OCI-LY1 (cell line): Measurements from ENCODE around the gene ACRBP.

Experiments
- H2AFZ ChIP-seq: fragments of 200-600 bp; sonication (generic), shearing (Covaris generic); 2 replicates; pipeline ENCODE4 v1.6.0; 2014; ENCODE audit warnings: antibody characterized with exemption, mild to moderate bottlenecking, low read length
- H3F3A ChIP-seq: fragments of 200-600 bp; sonication (generic), shearing (Covaris generic); 2 replicates; pipeline ENCODE4 v1.6.0; 2014; ENCODE audit warnings: mild to moderate bottlenecking, antibody characterized with exemption, low read length, moderate library complexity; ENCODE audit not compliant: insufficient read depth
- H3K27ac ChIP-seq: fragments of 200-600 bp; sonication (generic); 2 replicates; pipeline ENCODE4 v1.5.1; 2014; ENCODE audit warnings: low read length, mixed run types, mild to moderate bottlenecking, low read depth; ENCODE audit not compliant: poor library complexity, severe bottlenecking
- H3K27me3 ChIP-seq: fragments of 200-600 bp; sonication (generic); 2 replicates; pipeline ENCODE4 v1.6.0; 2014; ENCODE audit warnings: antibody characterized with exemption, mild to moderate bottlenecking, low read length, moderate library complexity; ENCODE audit not compliant: insufficient read depth
- H3K36me3 ChIP-seq: fragments of 200-600 bp; sonication (generic); 2 replicates; pipeline ENCODE4 v1.6.1; 2014; ENCODE audit warnings: mild to moderate bottlenecking, antibody characterized with exemption, low read length, moderate library complexity, mixed read lengths; ENCODE audit not compliant: insufficient read depth
- H3K4me1 ChIP-seq: fragments of 200-600 bp; sonication (generic); 2 replicates; pipeline ENCODE4 v1.5.1; 2014; ENCODE audit warnings: mild to moderate bottlenecking, low read length, moderate library complexity; ENCODE audit not compliant: insufficient read depth, severe bottlenecking
- H3K4me2 ChIP-seq: fragments of 200-600 bp; sonication (generic), shearing (Covaris generic); 2 replicates; pipeline ENCODE4 v1.6.1; 2014; ENCODE audit warnings: low read length
- H3K4me3 ChIP-seq: fragments of 200-600 bp; sonication (generic); 2 replicates; pipeline ENCODE4 v1.5.1; 2014; ENCODE audit warnings: low read length, low read depth, mild to moderate bottlenecking, mixed read lengths; ENCODE audit not compliant: poor library complexity, severe bottlenecking
- H3K79me2 ChIP-seq: fragments of 200-600 bp; shearing (Covaris generic); 2 replicates; pipeline ENCODE4 v1.6.1; 2016; ENCODE audit warnings: mixed run types, low read length, mixed read lengths; ENCODE audit not compliant: insufficient read depth
- H3K9ac ChIP-seq: fragments of 200-600 bp; sonication (generic), shearing (Covaris generic); 2 replicates; pipeline ENCODE4 v1.6.1; 2014; ENCODE audit warnings: mild to moderate bottlenecking, low read length, mixed read lengths
- H3K9me2 ChIP-seq: fragments of 200-600 bp; sonication (generic), shearing (Covaris generic); 2 replicates; pipeline ENCODE4 v1.6.1; 2014; ENCODE audit warnings: low read depth, mild to moderate bottlenecking, low read length, mixed read lengths
- H3K9me3 ChIP-seq: fragments of 200-600 bp; shearing (Covaris generic); 2 replicates; pipeline ENCODE4 v1.6.1; 2014; ENCODE audit warnings: low read length, mixed read lengths
- H4K20me1 ChIP-seq: fragments of 200-600 bp; sonication (generic), shearing (Covaris generic); 2 replicates; pipeline ENCODE4 v1.6.0; 2016; ENCODE audit warnings: mild to moderate bottlenecking, low read length; ENCODE audit not compliant: insufficient read depth
- CTCF ChIP-seq: fragments of 200-600 bp; sonication (generic), shearing (Covaris generic); IDR thresholded peaks from 2 replicates; pipeline ENCODE4 v1.5.1; 2017; ENCODE audit warnings: mild to moderate bottlenecking, antibody characterized with exemption, low read length, moderate library complexity, mixed read lengths
- EZH2 ChIP-seq: fragments of 200-600 bp; sonication (generic), shearing (Covaris generic); IDR thresholded peaks from 2 replicates; pipeline ENCODE4 v1.8.0; 2017; ENCODE audit warnings: borderline replicate concordance, mixed run types, mild to moderate bottlenecking, antibody characterized with exemption, low read length, moderate library complexity, mixed read lengths

The ACRBP gene

GRCh38 chr12:6639151-6639801, 8.0 kb downstream of the ACRBP start:
- Histone ChIP-seq H3K9me3 (peaks cover 22% of the 10 kb centered on the region), H3K27ac (peak overlapping the region; percentile 95), H2AFZ (no peak overlapping the region), H3F3A (no peaks in the 10 kb centered on the region), H3K27me3 (no peaks in the 10 kb centered on the region), H3K79me2 (no peaks in the 10 kb centered on the region), H3K36me3 (peaks cover 11% of the 10 kb centered on the region), H3K4me2 (no peak overlapping the region; the same call in 1 of the 2 replicates), H3K9me2 (no peaks in the 10 kb centered on the region), H4K20me1 (no peaks in the 10 kb centered on the region), H3K9ac (no peak overlapping the region; the same call in 1 of the 2 replicates), H3K4me3 (no peak overlapping the region), H3K4me1 (peaks cover 55% of the 10 kb centered on the region)
- TF ChIP-seq EZH2 (no peak), CTCF (no peak)

DNA sequence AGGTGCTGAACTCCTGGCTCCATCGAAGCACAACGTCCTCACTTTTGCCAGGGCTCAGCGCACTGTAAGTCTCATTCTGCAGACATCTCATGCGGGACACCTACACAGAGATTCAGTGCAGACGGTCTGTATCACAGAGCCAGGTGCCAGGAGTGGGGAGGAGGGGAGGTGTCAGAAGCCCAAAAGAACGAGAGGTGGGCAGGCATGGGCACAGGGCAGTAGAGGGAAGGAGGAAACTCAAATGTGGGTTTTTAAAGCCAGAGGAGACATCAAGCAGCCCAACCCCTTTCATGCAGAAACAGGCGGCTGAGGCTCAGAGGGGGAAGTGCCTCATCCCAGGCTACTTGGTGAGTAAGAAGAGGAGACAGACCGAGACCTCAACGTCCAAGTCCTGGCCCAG, 8.9 kb downstream of the ACRBP start:
- Histone ChIP-seq H3K4me3 (peak overlapping the region; percentile 14), H3K27ac (peak overlapping the region; percentile 95), H3K27me3 (no peaks in the 10 kb centered on the region), H3K4me2 (peak overlapping the region; percentile 54), H3K36me3 (peaks cover 2% of the 10 kb centered on the region; the same call in 1 of the 2 replicates), H3K9me2 (no peaks in the 10 kb centered on the region), H3K4me1 (peaks cover 60% of the 10 kb centered on the region), H3K9me3 (peaks cover 12% of the 10 kb centered on the region), H3F3A (no peaks in the 10 kb centered on the region), H3K9ac (peak overlapping the region; percentile 47), H2AFZ (peak overlapping the region; percentile 51; the same call in 1 of the 2 replicates), H3K79me2 (no peaks in the 10 kb centered on the region), H4K20me1 (no peaks in the 10 kb centered on the region)
- no peak for TF ChIP-seq EZH2
- no peak for TF ChIP-seq CTCF

- peak within 1 kb of the TSS; percentile 56 for H3K4me3 ChIP-seq
- no peaks in the 10 kb centered on the region for H3K79me2 ChIP-seq
- peaks cover 83% of the 10 kb centered on the region for H3K4me1 ChIP-seq
- H3K4me2 ChIP-seq = peak within 1 kb of the TSS; percentile 81
- no peak within 1 kb of the TSS for H2AFZ ChIP-seq
- H3K36me3 ChIP-seq = no peaks in the 10 kb centered on the region
- H3F3A ChIP-seq = no peaks in the 10 kb centered on the region
- no peaks in the 10 kb centered on the region for H4K20me1 ChIP-seq
- H3K27me3 ChIP-seq = no peaks in the 10 kb centered on the region
- H3K27ac ChIP-seq = peak within 1 kb of the TSS; percentile 95
- no peaks in the 10 kb centered on the region for H3K9me2 ChIP-seq
- peak within 1 kb of the TSS; percentile 75 for H3K9ac ChIP-seq
- no peaks in the 10 kb centered on the region for H3K9me3 ChIP-seq
- no peak for TF ChIP-seq CTCF
Observed at GRCh38 chr12:6635856-6636531, 11.2 kb downstream of the ACRBP start, which contains the start of gene LPAR5. TSS of gene LPAR5 (minus strand) at chr12:6635959. CDS start at chr12:6621248, 14,711 bp downstream.
